Panc1 (cell line): ENCODE results near the gene COL16A1. TPM values are rescaled to one million over a fixed set of nuclear protein-coding genes. Genes with fewer than 3 reads are reported as not detected.
A peak's percentile ranks its signal among the peaks of the same experiment; 100 is the strongest.

Experiments used
- ATAC-seq: fragments of 200-7000 bp; cut with Tn5 transposase; 2 replicates; pipeline ENCODE4 v1.9.1; 2020; ENCODE audit warnings: mild to moderate bottlenecking, moderate library complexity
- BruUV-seq: library from RNA; stranded (reverse); fragments of 400-500 nt; replicated peaks from 2 replicates; lab custom pipeline; 2021; lab: Mats Ljungman, UMichigan
- CTCF ChIA-PET: fragments of 300-600 bp; sonication (Branson Sonifier 250); formaldehyde crosslinking; loops from one replicate; lab custom pipeline; 2022; ENCODE audit warnings: antibody characterized with exemption; lab: Charles Lee
- POLR2A ChIA-PET: fragments of 300-600 bp; sonication (Branson Sonifier 250); formaldehyde crosslinking; loops from one replicate; lab custom pipeline; 2022; ENCODE audit warnings: antibody characterized with exemption; lab: Charles Lee
- DNase-seq: peaks from one replicate; pipeline ENCODE4 v3.0.0-alpha.2; 2010; ENCODE audit warnings: low read depth, low spot score
- H3K27ac ChIP-seq: 2 replicates; pipeline ENCODE4 v1.5.1; 2011; ENCODE audit warnings: mild to moderate bottlenecking, low read length, inconsistent platforms
- H3K27me3 ChIP-seq: fragments of 200-500 bp; sonication (Bioruptor generic); 2 replicates; pipeline ENCODE4 v1.6.0; 2014; ENCODE audit warnings: low read length, inconsistent platforms; ENCODE audit not compliant: control insufficient read depth, insufficient read depth
- H3K36me3 ChIP-seq: fragments of 200-500 bp; sonication (Bioruptor generic); 2 replicates; pipeline ENCODE4 v1.5.1; 2014; ENCODE audit warnings: inconsistent platforms, mild to moderate bottlenecking, low read length, moderate library complexity; ENCODE audit not compliant: control insufficient read depth, insufficient read depth
- H3K4me1 ChIP-seq: 2 replicates; pipeline ENCODE4 v1.5.1; 2011; ENCODE audit warnings: inconsistent platforms, mild to moderate bottlenecking, low read length, moderate library complexity; ENCODE audit not compliant: control insufficient read depth, insufficient read depth
- H3K4me3 ChIP-seq, 2 experiments: 2 replicates each; pipeline ENCODE4 v1.5.1; 2011 to 2012; ENCODE audit warnings: low read depth in 2 of 2, low read length in 2 of 2, mild to moderate bottlenecking in 2 of 2, inconsistent platforms in 1 of 2, moderate library complexity in 1 of 2
- H3K9me3 ChIP-seq: fragments of 200-500 bp; sonication (Bioruptor generic); 2 replicates; pipeline ENCODE4 v1.5.1; 2014; ENCODE audit warnings: low read depth, mild to moderate bottlenecking, inconsistent platforms, low read length, moderate library complexity; ENCODE audit not compliant: control insufficient read depth, insufficient read depth
- POLR2AphosphoS5 ChIP-seq: IDR thresholded peaks from 2 replicates; pipeline ENCODE4 v1.6.1; 2012; ENCODE audit warnings: mild to moderate bottlenecking, low read depth, low read length, moderate library complexity
- SIN3A ChIP-seq: IDR thresholded peaks from 2 replicates; pipeline ENCODE4 v1.6.1; 2012; ENCODE audit warnings: low read depth, mild to moderate bottlenecking, low read length, moderate library complexity, borderline replicate concordance; ENCODE audit not compliant: insufficient read depth
- TCF7L2 ChIP-seq: IDR thresholded peaks from 2 replicates; pipeline ENCODE4 v1.6.1; 2011; ENCODE audit warnings: mild to moderate bottlenecking, low read depth, low read length, inconsistent platforms
- in situ Hi-C: cut with HindIII; loops from 2 replicates; pipeline ENCODE4 v1.10.0; 2016; ENCODE audit warnings: low sequenced_read_pairs, low pct_unique_long_range_greater_than_20kb
- intact Hi-C: fragments of 100-400 bp; cut with micrococcal nuclease; formaldehyde crosslinking; loops from one replicate; pipeline ENCODE4 v1.10.0; 2022; ENCODE audit not compliant: unreplicated experiment
- total RNA-seq: library from RNA; stranded (reverse); gene quantifications from one replicate; pipeline ENCODE4 v1.2.1, GENCODE V29; 2021; ENCODE audit not compliant: unreplicated experiment
- TF ChIP-seq, protein P1 (sequence below): fragments of 450-650 bp; IDR thresholded peaks from 2 replicates; pipeline ENCODE4 v1.5.1; 2017; ENCODE audit warnings: mild to moderate bottlenecking
- TF ChIP-seq, protein P2 (sequence below), 2 experiments: IDR thresholded peaks; 2 replicates each; pipeline ENCODE4 v1.6.1; 2011 to 2012; ENCODE audit warnings: low read depth in 2 of 2, control low read depth in 1 of 2, low read length in 1 of 2, mild to moderate bottlenecking in 1 of 2, moderate library complexity in 1 of 2; ENCODE audit not compliant: insufficient read depth in 1 of 2

COL16A1 gene
- total RNA-seq, 1 experiment from 2014 or later, result 7.6 TPM

DNA sequence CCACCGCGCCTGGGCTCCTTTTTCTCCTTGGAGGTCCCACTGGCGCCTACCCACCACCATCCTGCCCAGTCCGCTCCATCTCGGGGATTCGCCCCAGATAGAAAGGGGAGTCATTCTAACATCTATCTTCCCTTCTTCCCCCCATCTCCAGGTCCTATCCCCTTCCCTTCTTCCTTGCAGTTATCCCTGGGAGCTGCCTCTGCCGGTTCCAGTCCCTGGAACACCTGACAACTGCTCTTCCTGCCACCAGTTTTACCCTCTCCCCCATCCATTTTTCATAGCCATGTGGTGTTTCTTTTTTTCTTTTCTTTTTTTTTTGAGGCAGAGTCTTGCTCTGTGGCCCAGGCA is 12.0 kb upstream of the COL16A1 start:
- DNase-seq (no peak), ATAC-seq (peak; percentile 6)
- Histone ChIP-seq H3K36me3 (no peaks in the 10 kb centered on the region), H3K4me1 (peaks cover 44% of the 10 kb centered on the region), H3K27me3 (no peaks in the 10 kb centered on the region), H3K9me3 (no peaks in the 10 kb centered on the region), H3K27ac (peak overlapping the region; percentile 86; the same call in 1 of the 2 replicates), H3K4me3 (peak overlapping the region; percentile 55 to 78)
- intact Hi-C loops, result no loop called here
- POLR2A ChIA-PET, result interaction anchor here (0.6 kb wide), 1 partner anchor 49 kb away, joined by 3 read pairs; no protein-coding TSS in a partner anchor
- in situ Hi-C loops, result no loop called here
- no peak for TF ChIP-seq TCF7L2
- no peak for TF ChIP-seq POLR2AphosphoS5
- TF ChIP-seq, protein P1, sequence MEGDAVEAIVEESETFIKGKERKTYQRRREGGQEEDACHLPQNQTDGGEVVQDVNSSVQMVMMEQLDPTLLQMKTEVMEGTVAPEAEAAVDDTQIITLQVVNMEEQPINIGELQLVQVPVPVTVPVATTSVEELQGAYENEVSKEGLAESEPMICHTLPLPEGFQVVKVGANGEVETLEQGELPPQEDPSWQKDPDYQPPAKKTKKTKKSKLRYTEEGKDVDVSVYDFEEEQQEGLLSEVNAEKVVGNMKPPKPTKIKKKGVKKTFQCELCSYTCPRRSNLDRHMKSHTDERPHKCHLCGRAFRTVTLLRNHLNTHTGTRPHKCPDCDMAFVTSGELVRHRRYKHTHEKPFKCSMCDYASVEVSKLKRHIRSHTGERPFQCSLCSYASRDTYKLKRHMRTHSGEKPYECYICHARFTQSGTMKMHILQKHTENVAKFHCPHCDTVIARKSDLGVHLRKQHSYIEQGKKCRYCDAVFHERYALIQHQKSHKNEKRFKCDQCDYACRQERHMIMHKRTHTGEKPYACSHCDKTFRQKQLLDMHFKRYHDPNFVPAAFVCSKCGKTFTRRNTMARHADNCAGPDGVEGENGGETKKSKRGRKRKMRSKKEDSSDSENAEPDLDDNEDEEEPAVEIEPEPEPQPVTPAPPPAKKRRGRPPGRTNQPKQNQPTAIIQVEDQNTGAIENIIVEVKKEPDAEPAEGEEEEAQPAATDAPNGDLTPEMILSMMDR, result no peak; the same call in 1 of the 2 replicates
- TF ChIP-seq, protein P2, sequence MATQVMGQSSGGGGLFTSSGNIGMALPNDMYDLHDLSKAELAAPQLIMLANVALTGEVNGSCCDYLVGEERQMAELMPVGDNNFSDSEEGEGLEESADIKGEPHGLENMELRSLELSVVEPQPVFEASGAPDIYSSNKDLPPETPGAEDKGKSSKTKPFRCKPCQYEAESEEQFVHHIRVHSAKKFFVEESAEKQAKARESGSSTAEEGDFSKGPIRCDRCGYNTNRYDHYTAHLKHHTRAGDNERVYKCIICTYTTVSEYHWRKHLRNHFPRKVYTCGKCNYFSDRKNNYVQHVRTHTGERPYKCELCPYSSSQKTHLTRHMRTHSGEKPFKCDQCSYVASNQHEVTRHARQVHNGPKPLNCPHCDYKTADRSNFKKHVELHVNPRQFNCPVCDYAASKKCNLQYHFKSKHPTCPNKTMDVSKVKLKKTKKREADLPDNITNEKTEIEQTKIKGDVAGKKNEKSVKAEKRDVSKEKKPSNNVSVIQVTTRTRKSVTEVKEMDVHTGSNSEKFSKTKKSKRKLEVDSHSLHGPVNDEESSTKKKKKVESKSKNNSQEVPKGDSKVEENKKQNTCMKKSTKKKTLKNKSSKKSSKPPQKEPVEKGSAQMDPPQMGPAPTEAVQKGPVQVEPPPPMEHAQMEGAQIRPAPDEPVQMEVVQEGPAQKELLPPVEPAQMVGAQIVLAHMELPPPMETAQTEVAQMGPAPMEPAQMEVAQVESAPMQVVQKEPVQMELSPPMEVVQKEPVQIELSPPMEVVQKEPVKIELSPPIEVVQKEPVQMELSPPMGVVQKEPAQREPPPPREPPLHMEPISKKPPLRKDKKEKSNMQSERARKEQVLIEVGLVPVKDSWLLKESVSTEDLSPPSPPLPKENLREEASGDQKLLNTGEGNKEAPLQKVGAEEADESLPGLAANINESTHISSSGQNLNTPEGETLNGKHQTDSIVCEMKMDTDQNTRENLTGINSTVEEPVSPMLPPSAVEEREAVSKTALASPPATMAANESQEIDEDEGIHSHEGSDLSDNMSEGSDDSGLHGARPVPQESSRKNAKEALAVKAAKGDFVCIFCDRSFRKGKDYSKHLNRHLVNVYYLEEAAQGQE (IDR thresholded peaks at IDR 0.05; ENCODE audit: insufficient read depth in 1 of 2, low read depth in 2 of 2, low read length in 1 of 2), result no peak
- TF ChIP-seq SIN3A, result no peak
- CTCF ChIA-PET, result interaction anchor here (0.6 to 3.8 kb wide), 11 partner anchors 11 to 248 kb away, joined by 3 to 24 read pairs (median 5); partner anchors contain the start of gene COL16A1
- no TSS peak for BruUV-seq

DNA sequence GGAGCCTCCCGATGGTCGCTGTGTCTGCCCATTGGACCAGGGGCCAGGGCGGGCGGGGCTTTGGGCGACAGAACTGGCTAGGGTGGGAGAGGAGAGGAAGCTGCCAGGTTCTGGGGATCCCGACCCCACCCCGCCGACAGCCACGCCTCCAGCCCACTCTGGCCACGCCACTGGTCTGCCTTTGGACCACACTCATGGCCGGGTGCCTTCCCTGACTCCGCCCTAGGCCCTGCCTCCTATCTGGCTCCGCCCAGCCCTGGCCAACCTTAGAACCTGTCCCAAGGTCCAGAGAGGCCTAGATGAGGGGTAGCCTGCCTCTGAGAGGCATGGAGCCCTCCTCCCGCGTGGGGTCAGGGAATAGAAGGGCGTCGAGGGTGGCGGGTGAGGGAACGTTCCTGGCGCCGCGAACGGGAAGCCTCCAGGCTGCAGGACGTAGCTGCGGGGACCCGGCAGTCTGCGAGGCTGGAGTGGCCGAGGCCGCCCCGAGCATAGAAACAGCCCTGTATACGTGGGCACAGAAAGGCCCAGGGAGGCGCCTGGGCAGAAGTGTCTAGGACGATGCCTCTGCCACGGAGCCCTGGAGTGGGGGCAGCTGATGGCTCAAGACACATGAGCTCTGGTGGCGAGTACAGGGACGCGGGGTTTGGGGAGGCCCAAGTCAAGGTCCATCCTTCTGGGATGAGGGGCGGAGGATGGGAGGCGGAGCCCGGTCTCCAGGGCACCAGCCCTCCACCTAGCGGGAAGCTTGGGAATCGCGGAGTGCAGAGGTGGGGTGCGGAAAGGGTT is 11.5 kb upstream of the COL16A1 start:
- in situ Hi-C loops, result no loop called here
- TSS peak; percentile 79 for BruUV-seq
- H3K4me1 ChIP-seq, result peaks cover 44% of the 10 kb centered on the region

More for the DNA sequence above, 11.5 kb upstream of the COL16A1 start:
- ChIA-PET POLR2A (interaction anchor here (0.6 kb wide), 1 partner anchor 50 kb away, joined by 3 read pairs; no protein-coding TSS in a partner anchor), CTCF (interaction anchor here (0.6 to 3.8 kb wide), 11 partner anchors 11 to 249 kb away, joined by 3 to 24 read pairs (median 5); partner anchors contain the start of gene COL16A1)
- H3K36me3 ChIP-seq, result no peaks in the 10 kb centered on the region
- TF ChIP-seq SIN3A, result peak; percentile 44; the same call in 1 of the 2 replicates
- TF ChIP-seq POLR2AphosphoS5, result peak; percentile 56
- TF ChIP-seq, protein P2 (IDR thresholded peaks at IDR 0.05; ENCODE audit: insufficient read depth in 1 of 2, low read depth in 2 of 2, low read length in 1 of 2), result no peak
- TF ChIP-seq TCF7L2, result no peak
- TF ChIP-seq, protein P1, result peak; percentile 96
- H3K27me3 ChIP-seq, result no peaks in the 10 kb centered on the region
- peak; percentile 87 for DNase-seq
- H3K27ac ChIP-seq, result peak overlapping the region; percentile 86
- H3K9me3 ChIP-seq, result no peaks in the 10 kb centered on the region
- peak overlapping the region; percentile 55 to 78 for H3K4me3 ChIP-seq
- intact Hi-C loops, result no loop called here
- ATAC-seq, result peak; percentile 96
